Measurements from ENCODE around the gene TCEA2. TPM values are rescaled to one million over a fixed set of nuclear protein-coding genes. Genes with fewer than 3 reads are reported as not detected.

TCEA2 gene
- total and polyA plus RNA-seq, 2 of the 13 experiments (the other 11 are each of a cell fraction or from before 2014, with no cell fraction given): 28.1 to 33.7 TPM

- TF ChIP-seq E2F2 (CRISPR knock-in tag; IDR thresholded peaks at IDR 0.05; ENCODE audit: borderline replicate concordance): no peak
- TF ChIP-seq ZNF367 (CRISPR knock-in tag; IDR thresholded peaks at IDR 0.05; ENCODE audit: borderline replicate concordance): 0 out of 2 replicates have a peak, but pooled peaks have one; percentile 19
- peak; percentile 6; the same call in 1 of the 2 replicates for TF ChIP-seq NFYB (CRISPR knock-in tag; IDR thresholded peaks at IDR 0.05)
- no peak; the same call in 1 of the 2 replicates for TF ChIP-seq ZNF142 (CRISPR knock-in tag; IDR thresholded peaks at IDR 0.05)
- no peak for TF ChIP-seq GTF2F1 (IDR thresholded peaks at IDR 0.05; ENCODE audit: low read length)
- no peak for TF ChIP-seq ZFP36L1 (CRISPR knock-in tag; IDR thresholded peaks at IDR 0.05)
- TF ChIP-seq MAZ (IDR thresholded peaks at IDR 0.05; ENCODE audit: borderline replicate concordance, low read depth, low read length): no peak
- TF ChIP-seq MAZ (CRISPR knock-in tag; IDR thresholded peaks at IDR 0.05; ENCODE audit: low read depth): no peak; the same call in 1 of the 2 replicates
- TF ChIP-seq SRSF1 (optimal IDR thresholded peaks at IDR 0.05; ENCODE audit: low read depth, low read length): no peak
- TF ChIP-seq SAFB2 (CRISPR knock-in tag; IDR thresholded peaks at IDR 0.05; ENCODE audit: borderline replicate concordance, low read depth): no peak
- no peak for TF ChIP-seq RORA (CRISPR knock-in tag; IDR thresholded peaks at IDR 0.05)
- TF ChIP-seq ZNF549 (CRISPR knock-in tag; IDR thresholded peaks at IDR 0.05): no peak
- TF ChIP-seq SOX13 (IDR thresholded peaks at IDR 0.05): no peak
- no peak for TF ChIP-seq SOX13 (CRISPR knock-in tag; conservative IDR thresholded peaks at IDR 0.05 in 1 of 2, IDR thresholded peaks at IDR 0.05 in 1 of 2)
- peak; percentile 82 for TF ChIP-seq ESRRA (CRISPR knock-in tag; IDR thresholded peaks at IDR 0.05; ENCODE audit: low read depth)
- no peak for TF ChIP-seq ZNF879 (CRISPR knock-in tag; IDR thresholded peaks at IDR 0.05)
- TF ChIP-seq ETV6 (CRISPR knock-in tag; conservative IDR thresholded peaks at IDR 0.05): no peak; the same call in 1 of the 2 replicates
- no peak for TF ChIP-seq NAIF1 (CRISPR knock-in tag; IDR thresholded peaks at IDR 0.05; ENCODE audit: borderline replicate concordance)
- peak; percentile 33; the same call in 1 of the 2 replicates for TF ChIP-seq MXD4 (CRISPR knock-in tag; IDR thresholded peaks at IDR 0.05)
- TF ChIP-seq PHF20 (CRISPR knock-in tag; IDR thresholded peaks at IDR 0.05): peak; percentile 40
- no peak for TF ChIP-seq ZNF446 (CRISPR knock-in tag; IDR thresholded peaks at IDR 0.05)
- TF ChIP-seq ATF5 (CRISPR knock-in tag; IDR thresholded peaks at IDR 0.05; ENCODE audit: low read depth): no peak
- TF ChIP-seq ZNF263 (CRISPR knock-in tag; IDR thresholded peaks at IDR 0.05): peak; percentile 33; the same call in 1 of the 2 replicates
These were observed 22.6 kb upstream of the TCEA2 start (continued) for GRCh38 chr20:64040231-64041039.
